Activated naive CD8-positive, alpha-beta T cell treated with anti-CD3 and anti-CD28 coated beads for 36 hours (primary cell): Measurements from ENCODE around the gene HID1. TPM values are rescaled to one million over a fixed set of nuclear protein-coding genes. Genes with fewer than 3 reads are reported as not detected.
"Not testable (repeated sequence)": the region's sequence is repeated elsewhere in the genome, so short reads cannot be mapped to it uniquely, and the experiment has no call there.

ENCODE experiments used
- DNase-seq: peaks from one replicate; pipeline ENCODE4 v3.0.0; 2021
- H3K27ac Mint-ChIP-seq: one replicate; pipeline ENCODE4 v1.8.0; 2022; ENCODE audit warnings: mild to moderate bottlenecking, moderate library complexity, mixed read lengths
- H3K27me3 Mint-ChIP-seq: one replicate; pipeline ENCODE4 v1.8.0; 2022; ENCODE audit warnings: mild to moderate bottlenecking, mixed read lengths
- H3K36me3 Mint-ChIP-seq: one replicate; pipeline ENCODE4 v1.8.0; 2021; ENCODE audit warnings: mild to moderate bottlenecking, mixed read lengths
- H3K4me1 Mint-ChIP-seq: one replicate; pipeline ENCODE4 v1.8.0; 2021; ENCODE audit warnings: mixed read lengths
- H3K4me3 Mint-ChIP-seq: one replicate; pipeline ENCODE4 v1.8.0; 2022; ENCODE audit warnings: mild to moderate bottlenecking, moderate library complexity, mixed read lengths
- H3K9me3 Mint-ChIP-seq: one replicate; pipeline ENCODE4 v1.8.0; 2022; ENCODE audit warnings: mixed read lengths
- total RNA-seq, 2 experiments: library from RNA; stranded (reverse); gene quantifications; one replicate each; pipeline ENCODE4 v1.2.3, GENCODE V29; 2021

The HID1 gene
- total RNA-seq, 2 experiments from 2014 or later: 1.6 to 1.9 TPM

DNA sequence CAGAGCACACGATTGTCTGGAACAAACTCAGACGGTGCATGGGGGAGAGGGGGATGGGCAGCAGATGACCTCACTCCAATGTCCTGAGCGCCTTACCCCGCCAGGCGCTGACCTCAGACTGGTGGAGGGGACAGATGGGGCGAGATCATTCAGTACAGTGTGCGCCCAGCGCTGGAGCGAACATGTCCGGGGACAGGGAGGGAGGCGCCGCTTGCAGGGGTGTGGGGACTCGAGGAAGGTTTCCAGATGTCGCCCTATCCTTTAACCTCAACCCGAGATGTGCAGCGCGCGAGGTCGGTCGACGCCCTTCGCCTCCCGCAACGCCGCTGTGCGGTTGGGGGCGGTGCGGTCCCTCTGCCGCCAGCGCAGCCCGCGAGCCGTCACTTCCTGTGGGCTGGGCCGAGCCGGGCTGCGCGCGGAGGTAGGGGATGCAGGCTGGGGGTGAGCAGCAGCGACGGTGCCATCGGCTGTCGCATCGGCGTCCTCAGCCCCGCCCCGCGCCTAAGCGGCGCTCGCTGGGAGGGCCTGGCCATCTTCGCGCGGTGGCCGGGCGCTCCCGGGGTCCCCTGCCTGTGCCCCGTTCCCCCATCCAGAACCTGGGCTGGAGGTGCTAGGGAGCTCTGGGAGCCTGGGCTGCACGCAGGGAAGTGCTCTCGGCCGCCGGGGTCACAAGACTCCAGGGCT is 9.6 kb upstream of the HID1 start:
- no peaks in the 10 kb centered on the region for H3K36me3 Mint-ChIP-seq
- peak overlapping the region; percentile 83 for H3K4me3 Mint-ChIP-seq
- DNase-seq: peak; percentile 84
- peaks cover 18% of the 10 kb centered on the region for H3K4me1 Mint-ChIP-seq
- no peaks in the 10 kb centered on the region for H3K9me3 Mint-ChIP-seq
- H3K27me3 Mint-ChIP-seq: peaks cover 12% of the 10 kb centered on the region
- peak overlapping the region; percentile 69 for H3K27ac Mint-ChIP-seq

DNA sequence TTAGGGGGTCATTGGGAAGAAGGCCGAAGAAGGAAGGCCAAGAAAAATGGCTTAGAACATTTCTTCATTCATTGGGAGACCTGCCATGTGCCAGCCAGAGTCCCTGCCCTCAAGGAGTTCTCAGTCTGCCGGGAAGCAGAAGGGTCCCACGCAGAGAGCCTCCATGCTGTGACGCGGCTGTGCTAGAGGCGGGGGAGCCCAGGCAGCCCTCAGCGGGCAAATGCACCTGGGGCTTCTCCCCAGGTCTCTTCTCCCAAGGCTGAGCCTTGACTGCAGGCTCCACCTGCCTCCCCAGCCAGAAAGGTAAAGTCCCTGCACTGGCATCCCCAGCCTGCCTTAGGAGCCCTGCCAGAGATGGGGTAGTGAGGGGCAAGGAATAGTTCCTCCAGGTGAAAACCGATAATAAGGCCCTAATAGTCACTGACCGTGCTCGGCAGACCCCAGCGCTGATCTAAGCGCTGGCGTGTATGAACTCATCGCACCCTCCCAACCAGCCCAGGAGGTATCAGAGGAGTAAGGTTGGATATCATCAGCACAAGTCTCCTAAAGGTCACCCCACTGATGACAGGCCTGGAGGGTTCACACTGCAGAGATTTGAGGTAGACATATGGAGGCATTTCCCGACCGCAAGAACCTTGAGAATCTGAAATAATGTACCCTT is 8.9 kb upstream of the HID1 start:
- DNase-seq: peak; percentile 26
- peaks cover 11% of the 10 kb centered on the region for H3K4me1 Mint-ChIP-seq
- no peaks in the 10 kb centered on the region for H3K36me3 Mint-ChIP-seq
- peak overlapping the region; percentile 69 for H3K27ac Mint-ChIP-seq
- H3K27me3 Mint-ChIP-seq: peaks cover 10% of the 10 kb centered on the region
- no peaks in the 10 kb centered on the region for H3K9me3 Mint-ChIP-seq
- peak overlapping the region; percentile 83 for H3K4me3 Mint-ChIP-seq

DNA sequence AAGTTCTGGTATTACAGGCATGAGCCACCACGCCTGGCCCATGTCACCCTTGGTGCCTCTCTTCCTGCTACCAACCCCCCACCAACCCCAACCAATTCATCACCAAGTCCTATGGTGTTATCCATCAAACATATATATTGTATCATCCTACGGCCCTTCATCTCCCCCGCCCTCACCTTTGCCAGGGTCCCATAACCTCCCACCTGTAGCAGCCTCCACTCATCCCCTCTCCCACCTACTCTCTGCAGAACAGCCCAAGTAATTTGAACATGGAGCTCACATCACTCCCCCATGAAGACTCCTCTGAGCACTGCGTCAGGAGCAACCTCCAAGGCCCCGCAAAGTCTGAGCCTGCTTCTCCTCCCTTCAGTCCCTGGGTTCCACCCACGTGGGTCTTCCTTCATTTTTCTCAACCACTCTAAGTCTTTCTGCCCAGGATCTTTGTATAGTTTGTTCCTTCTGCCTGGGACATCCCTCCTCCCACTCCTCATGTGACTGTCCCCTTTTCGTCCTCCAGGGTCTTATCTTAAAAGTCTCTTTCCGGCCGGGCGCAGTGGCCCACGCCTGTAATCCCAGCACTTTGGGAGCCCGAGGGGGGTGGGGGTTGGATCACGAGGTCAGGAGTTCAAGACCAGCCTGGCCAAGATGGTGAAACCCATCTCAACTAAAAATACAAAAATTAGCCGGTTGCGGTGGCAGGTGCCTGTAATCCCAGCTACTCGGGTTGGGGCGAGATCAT is 7.0 kb upstream of the HID1 start:
- Mint-ChIP-seq H3K4me1 (peaks cover 11% of the 10 kb centered on the region), H3K27me3 (peaks cover 7% of the 10 kb centered on the region), H3K4me3 (no peak overlapping the region), H3K27ac (no peak overlapping the region), H3K36me3 (no peaks in the 10 kb centered on the region), H3K9me3 (no peaks in the 10 kb centered on the region)
- no peak for DNase-seq

DNA sequence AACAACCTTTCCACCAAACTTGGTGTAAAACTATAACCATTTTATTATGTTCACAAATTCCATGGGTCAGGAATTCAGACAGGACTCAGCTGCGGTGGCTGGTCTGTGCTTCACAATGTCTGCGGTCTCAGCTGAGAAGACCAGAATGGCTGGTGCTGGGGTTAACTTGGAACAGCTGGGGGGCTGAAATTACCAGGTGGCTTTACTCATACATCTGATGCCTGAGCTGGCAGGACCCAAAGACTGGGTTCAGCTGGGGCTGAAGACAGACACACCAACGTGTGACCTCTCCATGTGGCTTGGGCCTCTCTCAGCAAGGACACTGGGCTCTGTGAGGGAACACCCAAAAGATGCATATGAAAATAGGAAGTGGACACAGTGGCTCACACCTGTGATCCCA is 5.7 kb upstream of the HID1 start:
- Mint-ChIP-seq H3K9me3 (no peaks in the 10 kb centered on the region), H3K4me3 (no peak overlapping the region), H3K27ac (no peak overlapping the region), H3K27me3 (peaks cover 15% of the 10 kb centered on the region), H3K36me3 (no peaks in the 10 kb centered on the region), H3K4me1 (peaks cover 11% of the 10 kb centered on the region)
- no peak for DNase-seq

DNA sequence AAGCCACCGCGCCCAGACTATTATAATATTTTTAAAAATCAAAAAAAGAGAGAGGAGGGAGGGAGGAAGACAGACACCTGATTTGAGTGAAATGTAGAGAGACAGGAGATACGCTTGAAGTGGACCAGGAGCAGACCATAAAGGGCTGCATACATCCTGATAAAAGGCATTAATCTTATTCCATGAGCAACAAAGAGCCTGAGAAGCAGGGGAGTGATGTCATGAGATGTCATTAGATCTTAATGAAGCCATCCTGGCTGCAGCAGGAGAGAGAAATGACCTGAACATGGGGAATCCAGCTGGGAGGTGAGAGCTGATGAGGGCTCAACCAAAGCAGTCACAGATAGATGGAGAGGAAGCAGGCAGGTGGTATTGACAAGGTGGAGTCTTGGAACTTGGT is 5.2 kb upstream of the HID1 start:
- Mint-ChIP-seq H3K9me3 (no peaks in the 10 kb centered on the region), H3K4me3 (no peak overlapping the region), H3K4me1 (peaks cover 14% of the 10 kb centered on the region), H3K27ac (no peak overlapping the region), H3K27me3 (peaks cover 19% of the 10 kb centered on the region), H3K36me3 (no peaks in the 10 kb centered on the region)
- DNase-seq: no peak

DNA sequence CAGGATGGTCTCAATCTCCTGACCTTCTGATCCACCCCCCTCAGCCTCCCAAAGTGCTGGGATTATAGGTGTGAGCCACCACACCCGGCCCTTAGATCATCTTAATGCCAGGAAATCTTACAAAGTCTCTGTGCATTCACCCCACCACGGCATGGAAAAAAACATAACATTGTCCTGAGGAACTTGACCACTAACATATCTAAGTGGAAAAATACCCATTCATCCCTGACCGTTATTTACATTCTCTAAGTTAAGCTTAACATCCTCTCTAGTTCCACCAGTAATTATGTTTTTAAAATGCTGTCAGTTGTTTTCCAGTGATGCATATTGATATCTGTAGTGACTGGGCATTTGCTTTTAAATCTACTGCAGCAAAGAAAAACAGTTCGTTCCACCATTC is 3.4 kb upstream of the HID1 start:
- DNase-seq: no peak
- no peak overlapping the region for H3K27ac Mint-ChIP-seq
- no peak overlapping the region for H3K4me3 Mint-ChIP-seq
- no peaks in the 10 kb centered on the region for H3K9me3 Mint-ChIP-seq
- H3K36me3 Mint-ChIP-seq: no peaks in the 10 kb centered on the region
- peaks cover 7% of the 10 kb centered on the region for H3K4me1 Mint-ChIP-seq
- peaks cover 21% of the 10 kb centered on the region for H3K27me3 Mint-ChIP-seq

DNA sequence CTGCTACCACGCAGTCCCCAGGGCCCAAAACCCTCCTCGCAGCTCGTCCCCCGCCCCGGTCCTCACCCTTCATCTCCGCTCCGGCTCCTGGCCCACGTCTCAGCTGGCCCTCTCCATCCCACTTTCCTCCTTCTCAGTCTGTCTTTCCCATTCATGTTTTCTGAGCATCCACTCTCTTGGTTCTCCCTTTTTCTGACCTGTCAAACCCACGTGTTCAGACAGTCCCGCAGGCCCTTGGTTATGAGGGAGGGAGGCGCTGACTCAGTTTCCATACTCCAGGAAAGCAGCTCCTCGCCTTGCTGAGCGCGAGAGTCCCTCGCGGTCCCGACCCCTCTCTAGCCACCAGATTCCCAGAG is 392 bp upstream of the HID1 start:
- no peaks in the 10 kb centered on the region for H3K9me3 Mint-ChIP-seq
- H3K36me3 Mint-ChIP-seq: no peaks in the 10 kb centered on the region
- peaks cover 21% of the 10 kb centered on the region for H3K27me3 Mint-ChIP-seq
- peak overlapping the region; percentile 84 for H3K4me3 Mint-ChIP-seq
- peaks cover 5% of the 10 kb centered on the region for H3K4me1 Mint-ChIP-seq
- no peak overlapping the region for H3K27ac Mint-ChIP-seq
- DNase-seq: no peak

DNA sequence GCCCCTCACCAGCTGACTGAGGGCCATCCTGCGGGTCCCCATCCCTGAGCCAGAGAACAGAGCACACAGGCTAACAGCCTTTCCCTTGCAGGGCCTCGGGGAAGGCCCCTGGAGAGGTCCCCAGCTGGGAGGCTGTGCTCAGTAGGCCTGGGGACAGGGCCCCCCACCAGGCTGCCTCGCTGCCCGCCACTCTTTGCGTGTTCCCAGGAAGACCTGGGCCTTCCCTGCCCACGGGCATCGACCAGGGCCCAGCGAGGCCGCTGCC is 785 bp downstream of the HID1 start:
- Mint-ChIP-seq H3K27ac (no peak overlapping the region), H3K4me1 (peaks cover 5% of the 10 kb centered on the region), H3K36me3 (no peaks in the 10 kb centered on the region), H3K9me3 (no peaks in the 10 kb centered on the region), H3K27me3 (peaks cover 21% of the 10 kb centered on the region), H3K4me3 (peak overlapping the region; percentile 45)
- DNase-seq: no peak

DNA sequence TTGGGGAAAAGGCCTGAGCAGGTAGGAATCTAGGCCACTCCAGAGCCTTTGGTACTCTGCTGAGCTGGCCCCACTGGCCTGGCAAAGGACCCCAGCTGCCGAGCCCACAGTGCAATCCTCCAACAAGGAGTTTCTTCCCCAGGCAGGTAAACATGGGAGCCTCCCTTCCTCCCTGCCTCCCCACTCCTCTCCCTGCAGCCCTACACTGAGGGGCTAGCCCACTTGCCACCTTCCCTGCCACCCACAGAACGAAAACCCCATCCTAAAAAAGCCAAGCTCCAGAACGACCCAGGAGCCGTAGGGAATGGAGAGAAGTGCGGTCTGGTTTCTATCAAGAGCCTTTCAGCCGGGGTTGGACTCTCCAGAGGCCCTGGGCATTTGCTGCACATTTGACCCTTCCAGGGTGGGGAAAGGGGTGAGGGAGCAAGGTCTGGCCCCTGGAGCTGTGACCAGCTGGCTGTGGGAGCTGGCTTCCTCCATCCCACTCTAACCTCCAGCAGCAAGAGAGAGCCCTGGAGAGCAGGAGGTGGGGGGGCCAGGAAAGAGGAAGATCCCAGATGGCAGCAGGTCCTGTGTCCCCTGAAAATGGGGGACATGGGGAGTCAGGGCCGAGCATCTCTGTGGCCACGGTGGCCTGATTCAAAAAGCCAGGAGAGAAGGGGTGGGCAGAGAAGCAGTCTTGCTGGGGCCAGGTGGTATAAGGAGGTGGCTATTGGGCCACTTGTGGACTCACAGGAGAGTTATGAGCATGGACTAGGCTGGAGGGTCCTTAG is 1.3 kb downstream of the HID1 start:
- Mint-ChIP-seq H3K27ac (no peak overlapping the region), H3K4me1 (peaks cover 5% of the 10 kb centered on the region), H3K27me3 (peaks cover 21% of the 10 kb centered on the region), H3K36me3 (no peaks in the 10 kb centered on the region), H3K9me3 (no peaks in the 10 kb centered on the region), H3K4me3 (peak overlapping the region; percentile 45)
- DNase-seq: no peak

DNA sequence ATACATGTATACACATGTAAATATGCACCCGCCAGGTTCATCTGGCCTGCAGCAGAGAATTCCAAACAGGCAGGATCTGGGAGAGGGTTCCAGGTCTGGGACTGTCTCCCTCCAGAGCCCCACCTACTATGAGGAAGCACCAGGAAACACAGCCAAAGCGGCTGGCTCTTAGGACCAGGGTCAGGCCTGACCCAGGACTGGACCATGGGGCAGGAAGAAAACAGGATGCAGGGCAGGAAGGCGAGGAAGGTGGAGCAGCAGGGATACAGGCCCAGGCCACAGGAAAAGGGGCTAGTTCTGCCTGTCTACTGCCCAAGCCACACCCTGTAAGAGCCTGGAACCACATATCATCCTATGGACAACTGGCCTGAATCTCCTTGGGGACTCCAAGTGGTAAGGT is 2.2 kb downstream of the HID1 start:
- no peak overlapping the region for H3K4me3 Mint-ChIP-seq
- peaks cover 21% of the 10 kb centered on the region for H3K27me3 Mint-ChIP-seq
- H3K9me3 Mint-ChIP-seq: no peaks in the 10 kb centered on the region

DNA sequence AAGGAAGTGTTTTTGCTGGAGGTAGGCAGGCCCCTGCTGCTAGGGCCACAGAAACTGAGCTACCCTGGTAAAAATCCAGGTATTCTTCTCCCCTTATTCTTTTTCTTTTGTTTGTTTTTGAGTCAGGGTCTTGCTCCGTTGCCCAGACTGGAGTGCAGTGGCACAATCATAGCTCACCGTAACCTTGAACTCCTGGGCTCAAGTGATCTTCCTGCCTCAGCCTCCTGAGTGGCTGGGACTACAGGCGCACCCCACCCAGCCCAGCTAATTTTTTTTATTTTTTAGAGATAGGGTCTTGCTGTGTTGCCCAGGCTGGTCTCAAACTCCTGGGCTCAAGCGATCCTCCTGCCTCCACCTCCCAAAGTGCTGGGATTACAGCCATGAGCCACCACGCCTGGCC is 3.1 kb downstream of the HID1 start:
- H3K9me3 Mint-ChIP-seq, H3K36me3 Mint-ChIP-seq, H3K4me1 Mint-ChIP-seq, H3K4me3 Mint-ChIP-seq, H3K27ac Mint-ChIP-seq, DNase-seq: not testable (repeated sequence)
- peaks cover 18% of the 10 kb centered on the region for H3K27me3 Mint-ChIP-seq

More for the DNA sequence above, 2.2 kb downstream of the HID1 start:
- Mint-ChIP-seq H3K36me3 (no peaks in the 10 kb centered on the region), H3K4me1 (peaks cover 5% of the 10 kb centered on the region), H3K27ac (no peak overlapping the region)
- no peak for DNase-seq

DNA sequence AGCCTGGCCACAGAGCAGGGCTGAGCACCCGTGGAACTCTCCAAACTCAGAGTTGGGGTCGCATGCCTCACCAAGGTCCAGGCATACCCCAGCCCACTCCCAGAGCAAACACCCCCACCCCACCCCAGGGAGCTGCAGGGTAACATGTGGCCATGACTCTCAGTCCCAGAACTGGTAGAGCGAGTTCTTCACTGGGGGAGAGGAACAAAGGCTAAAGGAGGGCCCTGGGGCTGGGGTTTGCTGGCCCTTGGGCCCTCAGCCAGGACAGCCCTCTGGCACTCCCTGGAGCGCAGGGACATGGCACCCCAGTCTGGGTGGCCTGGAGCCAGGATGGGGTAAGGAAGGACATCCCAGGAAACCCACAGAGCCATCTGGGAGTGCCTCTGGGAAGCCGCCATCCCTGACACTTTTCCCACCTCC is 4.2 kb downstream of the HID1 start:
- Mint-ChIP-seq H3K36me3 (no peaks in the 10 kb centered on the region), H3K27me3 (peaks cover 7% of the 10 kb centered on the region), H3K27ac (no peak overlapping the region), H3K4me3 (no peak overlapping the region), H3K9me3 (no peaks in the 10 kb centered on the region), H3K4me1 (peaks cover 5% of the 10 kb centered on the region)
- no peak for DNase-seq

DNA sequence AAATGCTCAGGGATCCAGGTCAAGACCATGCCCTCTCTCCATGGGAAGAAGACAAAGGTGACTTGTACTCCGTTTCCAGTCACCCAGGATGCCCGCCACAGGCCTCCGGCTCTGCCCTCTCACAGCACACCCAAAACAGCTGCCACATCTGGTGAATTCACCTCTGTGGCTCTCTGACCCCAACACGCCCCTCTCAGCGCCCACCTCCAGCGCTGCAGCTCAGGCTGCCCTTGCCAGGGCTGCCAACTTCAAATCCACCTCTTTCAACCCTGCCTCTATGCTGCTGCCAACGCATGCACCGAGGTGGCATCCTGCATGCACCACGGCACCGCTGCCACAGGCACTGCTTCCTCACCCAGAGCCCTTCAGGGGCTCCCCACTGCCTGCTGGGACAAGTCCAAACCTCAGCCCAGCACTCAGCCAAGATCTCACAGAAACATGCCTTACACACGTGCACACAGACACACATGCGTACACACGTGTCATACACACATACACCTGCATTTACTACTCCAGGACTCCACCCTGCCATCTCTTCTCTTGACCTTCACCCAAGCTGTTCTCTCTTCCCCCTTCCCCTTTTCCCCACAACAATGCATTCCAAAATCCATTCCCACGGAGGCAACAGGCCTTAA is 7.5 kb downstream of the HID1 start:
- no peak overlapping the region for H3K27ac Mint-ChIP-seq
- no peaks in the 10 kb centered on the region for H3K36me3 Mint-ChIP-seq
- no peak overlapping the region for H3K4me3 Mint-ChIP-seq
- H3K27me3 Mint-ChIP-seq: no peaks in the 10 kb centered on the region
- peaks cover 7% of the 10 kb centered on the region for H3K4me1 Mint-ChIP-seq
- DNase-seq: no peak
- no peaks in the 10 kb centered on the region for H3K9me3 Mint-ChIP-seq

DNA sequence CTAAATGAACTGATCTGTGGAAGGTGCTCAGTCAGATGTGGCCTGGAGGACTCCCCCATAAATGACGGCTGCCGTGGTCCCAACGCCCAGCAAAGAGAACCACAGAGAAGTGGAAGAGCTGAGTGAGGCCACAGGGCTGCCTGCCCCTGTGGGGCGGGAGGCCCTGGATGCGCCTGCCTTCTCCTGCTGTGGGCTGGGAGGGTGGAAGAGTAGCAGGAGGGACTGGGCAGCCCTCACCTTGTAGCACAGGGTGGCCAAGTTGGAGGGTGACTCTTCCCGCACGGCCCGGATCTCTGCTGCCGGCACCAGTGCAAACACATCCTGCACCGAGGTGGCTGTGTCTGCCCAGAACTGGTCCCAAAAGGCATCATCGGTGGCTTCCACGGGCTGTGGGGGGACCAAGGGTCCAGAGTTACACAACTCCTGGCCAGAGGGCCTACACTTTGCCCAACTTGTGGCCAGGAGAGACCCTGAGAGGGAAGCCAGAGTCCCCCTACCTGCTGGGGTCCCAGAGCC is 8.3 kb downstream of the HID1 start:
- H3K9me3 Mint-ChIP-seq: no peaks in the 10 kb centered on the region
- H3K27me3 Mint-ChIP-seq: no peaks in the 10 kb centered on the region
- no peak overlapping the region for H3K27ac Mint-ChIP-seq
- peaks cover 7% of the 10 kb centered on the region for H3K4me1 Mint-ChIP-seq
- no peak for DNase-seq
- H3K4me3 Mint-ChIP-seq: no peak overlapping the region
- no peaks in the 10 kb centered on the region for H3K36me3 Mint-ChIP-seq

DNA sequence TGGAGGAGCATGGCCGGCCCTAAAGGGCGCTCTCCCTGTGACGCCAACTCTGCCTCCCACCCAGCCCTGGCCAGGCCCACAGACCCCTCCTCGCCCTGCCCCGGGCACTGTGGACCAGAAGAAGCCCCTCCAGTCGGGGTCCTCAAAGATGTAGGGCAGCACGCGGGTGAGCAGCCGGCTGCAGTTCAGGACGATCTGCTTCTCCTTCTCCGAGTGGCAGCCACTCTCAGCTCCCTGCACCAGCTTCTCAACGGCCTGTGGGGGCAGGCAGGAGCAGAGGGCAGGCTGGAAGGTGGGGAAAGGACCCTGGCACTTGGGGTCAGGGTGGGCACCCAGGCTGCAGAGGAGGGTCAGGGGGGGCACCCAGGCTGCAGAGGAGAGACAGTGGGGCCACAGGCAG is 8.9 kb downstream of the HID1 start:
- Mint-ChIP-seq H3K36me3 (no peaks in the 10 kb centered on the region), H3K4me3 (no peak overlapping the region), H3K27ac (no peak overlapping the region), H3K9me3 (no peaks in the 10 kb centered on the region), H3K27me3 (no peaks in the 10 kb centered on the region), H3K4me1 (peaks cover 7% of the 10 kb centered on the region)
- no peak for DNase-seq
